A673 (cell line): ENCODE data around the gene SLC29A3. TPM values are rescaled to one million over a fixed set of nuclear protein-coding genes. Genes with fewer than 3 reads are reported as not detected.

Experiments
- BruUV-seq: library from RNA; stranded (reverse); fragments of 400-500 nt; replicated peaks from 2 replicates; lab custom pipeline; 2021; lab: Mats Ljungman, UMichigan
- CTCF ChIA-PET: fragments of 300-600 bp; sonication (Branson Sonifier 250); formaldehyde crosslinking; loops from one replicate; lab custom pipeline; 2022; ENCODE audit warnings: antibody characterized with exemption; lab: Charles Lee
- POLR2A ChIA-PET: fragments of 300-600 bp; sonication (Branson Sonifier 250); formaldehyde crosslinking; loops from one replicate; lab custom pipeline; 2022; ENCODE audit warnings: antibody characterized with exemption; ENCODE audit not compliant: low non-redundant PET; lab: Charles Lee
- DNase-seq: peaks from one replicate; pipeline ENCODE4 v3.0.0-alpha.2; 2015; ENCODE audit warnings: low spot score
- H3K27ac ChIP-seq: fragments of 200-600 bp; sonication (generic); 2 replicates; pipeline ENCODE4 v1.5.1; 2016; ENCODE audit warnings: mixed run types, low read depth, mild to moderate bottlenecking, mixed read lengths, antibody characterized with exemption, low read length; ENCODE audit not compliant: poor library complexity, severe bottlenecking
- H3K27me3 ChIP-seq: fragments of 200-600 bp; sonication (generic); replicated peaks from 2 replicates; pipeline ENCODE4 v1.6.1; 2017; ENCODE audit warnings: mixed run types, low read depth, mild to moderate bottlenecking, mixed read lengths, antibody characterized with exemption, low read length; ENCODE audit not compliant: insufficient read depth, poor library complexity
- H3K36me3 ChIP-seq: fragments of 200-600 bp; sonication (generic); 2 replicates; pipeline ENCODE4 v1.6.1; 2016; ENCODE audit warnings: mixed run types, mild to moderate bottlenecking, mixed read lengths, antibody characterized with exemption, low read length; ENCODE audit not compliant: insufficient read depth, poor library complexity, severe bottlenecking
- H3K4me1 ChIP-seq: fragments of 200-600 bp; sonication (generic); 2 replicates; pipeline ENCODE4 v1.6.1; 2017; ENCODE audit warnings: mixed run types, mild to moderate bottlenecking, mixed read lengths, antibody characterized with exemption, low read length; ENCODE audit not compliant: insufficient read depth, poor library complexity, severe bottlenecking
- H3K4me3 ChIP-seq: fragments of 200-600 bp; sonication (generic); 2 replicates; pipeline ENCODE4 v1.5.1; 2016; ENCODE audit warnings: low read depth, mixed run types, mild to moderate bottlenecking, mixed read lengths, low read length; ENCODE audit not compliant: poor library complexity, severe bottlenecking
- H3K9me3 ChIP-seq: fragments of 200-600 bp; sonication (generic); 2 replicates; pipeline ENCODE4 v1.6.1; 2016; ENCODE audit warnings: mixed run types, low read depth, mild to moderate bottlenecking, mixed read lengths, antibody characterized with exemption, low read length; ENCODE audit not compliant: poor library complexity, severe bottlenecking
- CTCF ChIP-seq: fragments of 300-800, 200-600 bp; sonication (generic); conservative IDR thresholded peaks from 2 replicates; pipeline ENCODE4 v1.5.1; 2017; ENCODE audit warnings: low read depth, mild to moderate bottlenecking, antibody characterized with exemption, low read length, moderate library complexity, mixed read lengths
- EZH2 ChIP-seq: fragments of 200-600 bp; sonication (generic); IDR thresholded peaks from 2 replicates; pipeline ENCODE4 v1.6.1; 2017; ENCODE audit warnings: borderline replicate concordance, low read depth, mild to moderate bottlenecking, mixed read lengths, antibody characterized with exemption, low read length; ENCODE audit not compliant: poor library complexity, severe bottlenecking
- intact Hi-C: fragments of 100-400 bp; cut with micrococcal nuclease; formaldehyde crosslinking; loops from one replicate; pipeline ENCODE4 v1.10.0; 2022; ENCODE audit not compliant: unreplicated experiment
- total RNA-seq: library from RNA; stranded (reverse); gene quantifications from 2 replicates; pipeline ENCODE4 v1.2.3, GENCODE V29; 2021

Gene SLC29A3
- total RNA-seq, 1 experiment from 2014 or later: 6.1 TPM

DNA sequence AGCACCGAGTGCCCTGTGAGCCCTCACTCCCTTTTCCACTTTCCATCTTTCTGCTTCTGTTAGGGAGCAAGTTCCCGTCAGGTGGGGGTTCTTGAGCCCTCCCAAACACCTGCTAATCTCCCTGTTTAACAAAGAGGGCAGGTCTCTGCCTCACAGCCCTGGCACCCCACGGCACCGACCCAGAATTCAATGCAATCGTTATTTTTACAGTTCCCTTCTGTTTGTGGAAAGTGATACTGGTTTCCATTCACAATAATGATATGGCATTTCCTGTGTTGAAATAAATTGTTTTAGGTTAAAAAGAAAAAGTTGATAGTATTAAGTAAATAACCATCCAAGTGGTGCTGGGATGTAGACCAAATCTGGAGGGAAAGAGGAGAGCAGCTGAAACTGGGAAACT lies 38.8 kb upstream of the SLC29A3 start:
- TF ChIP-seq EZH2: no peak
- no peak for TF ChIP-seq CTCF
- intact Hi-C loops: loop anchor here (10.0 kb wide), 1 partner anchor 725 kb away; no protein-coding TSS in a partner anchor
- H3K27ac ChIP-seq: peak overlapping the region; percentile 63

GRCh38 chr10:71280825-71281224 lies 38.2 kb upstream of the SLC29A3 start:
- no peaks in the 10 kb centered on the region for H3K9me3 ChIP-seq
- DNase-seq: no peak
- intact Hi-C loops: loop anchor here (10.0 kb wide), 1 partner anchor 726 kb away; no protein-coding TSS in a partner anchor
- H3K4me3 ChIP-seq: no peak overlapping the region
- no peak for TF ChIP-seq CTCF
- no peak for TF ChIP-seq EZH2
- no peaks in the 10 kb centered on the region for H3K27me3 ChIP-seq
- peak overlapping the region; percentile 63 for H3K27ac ChIP-seq
- no TSS peak for BruUV-seq
- no peaks in the 10 kb centered on the region for H3K36me3 ChIP-seq
- peaks cover 29% of the 10 kb centered on the region for H3K4me1 ChIP-seq
- ChIA-PET POLR2A (no interaction called here), CTCF (interaction anchor here (1.2 kb wide), 1 partner anchor 356 kb away, joined by 3 read pairs; no protein-coding TSS in a partner anchor)

More for the DNA sequence above, 38.8 kb upstream of the SLC29A3 start:
- Histone ChIP-seq H3K4me3 (no peak overlapping the region), H3K4me1 (peaks cover 29% of the 10 kb centered on the region), H3K27me3 (no peaks in the 10 kb centered on the region), H3K36me3 (no peaks in the 10 kb centered on the region), H3K9me3 (no peaks in the 10 kb centered on the region)
- no TSS peak for BruUV-seq
- POLR2A ChIA-PET: no interaction called here
- CTCF ChIA-PET: interaction anchor here (1.2 to 1.3 kb wide), 2 partner anchors 10 to 355 kb away, joined by 3 to 8 read pairs; no protein-coding TSS in a partner anchor
- peak; percentile 59 for DNase-seq

GRCh38 chr10:71281646-71282322 lies 37.3 kb upstream of the SLC29A3 start:
- intact Hi-C loops: loop anchor here (10.0 kb wide), 1 partner anchor 727 kb away; no protein-coding TSS in a partner anchor
- H3K36me3 ChIP-seq: peaks cover 4% of the 10 kb centered on the region
- H3K27ac ChIP-seq: no peak overlapping the region
- POLR2A ChIA-PET: no interaction called here
- no peaks in the 10 kb centered on the region for H3K27me3 ChIP-seq
- peaks cover 29% of the 10 kb centered on the region for H3K4me1 ChIP-seq
- no TSS peak for BruUV-seq
- CTCF ChIA-PET: no interaction called here
- DNase-seq: no peak
- TF ChIP-seq CTCF (no peak), EZH2 (no peak)
- no peaks in the 10 kb centered on the region for H3K9me3 ChIP-seq
- H3K4me3 ChIP-seq: no peak overlapping the region
